BLaER1 treated with 17β-estradiol and CSF1 and Interleukin-3, amounts not matched to agents 10 nM and 100 nM (cell line): ENCODE measurements around the gene INPP4A.

Experiments used
- H3K27ac ChIP-seq, 11 experiments: shearing (Covaris generic); formaldehyde crosslinking; 2 replicates each; pipeline ENCODE4 v1.8.1; 2022
- H3K27me3 ChIP-seq, 11 experiments: shearing (Covaris generic); formaldehyde crosslinking; 2 replicates each; pipeline ENCODE4 v1.8.1; 2022
- H3K36me3 ChIP-seq, 11 experiments: shearing (Covaris generic); formaldehyde crosslinking; 2 replicates each; pipeline ENCODE4 v1.8.1; 2022
- H3K4me1 ChIP-seq, 10 experiments: shearing (Covaris generic); formaldehyde crosslinking; 2 replicates each; pipeline ENCODE4 v1.8.1; 2022
- H3K4me2 ChIP-seq, 11 experiments: shearing (Covaris generic); formaldehyde crosslinking; 2 replicates each; pipeline ENCODE4 v1.8.1; 2022
- H3K4me3 ChIP-seq, 10 experiments: shearing (Covaris generic); formaldehyde crosslinking; 2 replicates each; pipeline ENCODE4 v1.8.1; 2022
- H3K9ac ChIP-seq, 11 experiments: shearing (Covaris generic); formaldehyde crosslinking; 2 replicates each; pipeline ENCODE4 v1.8.1; 2022
- H3K9me3 ChIP-seq, 11 experiments: shearing (Covaris generic); formaldehyde crosslinking; replicated peaks in 1 of 11; 2 replicates each; pipeline ENCODE4 v1.8.1; 2022
- H4K20me1 ChIP-seq, 11 experiments: shearing (Covaris generic); formaldehyde crosslinking; 2 replicates each; pipeline ENCODE4 v1.8.1; 2022
- Cebpa-rat ChIP-seq, 11 experiments: shearing (Covaris generic); IDR thresholded peaks; 2 replicates each; pipeline ENCODE4 v1.8.1; 2022

Gene INPP4A

DNA sequence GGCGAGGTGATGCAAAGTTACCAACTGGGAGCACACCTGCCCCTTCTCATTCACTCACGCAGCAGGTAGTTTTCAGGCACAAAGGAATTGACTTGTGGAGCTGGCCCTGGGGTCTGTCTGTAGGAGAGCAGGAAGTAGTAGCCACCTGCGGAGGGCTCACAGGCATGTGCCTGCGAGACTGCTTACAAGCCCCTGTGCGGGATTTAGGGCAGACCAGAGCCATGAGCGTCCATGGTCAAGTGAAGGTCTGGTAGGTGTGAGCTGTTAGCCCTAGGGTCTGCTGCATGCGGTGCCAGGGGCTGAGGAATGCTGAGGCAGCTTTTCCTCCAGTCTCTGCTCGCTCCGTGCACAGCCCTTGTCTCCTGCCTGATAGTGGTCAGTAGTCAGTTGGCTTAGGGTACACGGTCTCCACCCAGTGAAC is 18.9 kb downstream of the INPP4A start:
- TF ChIP-seq Cebpa-rat (IDR thresholded peaks at IDR 0.05): no peak
- Histone ChIP-seq H3K36me3 (peaks cover 0 to 5% (median 0%) of the 10 kb centered on the region in 11 experiments; a peak in 5 of 22 replicates), H3K4me2 (peak overlapping the region; percentile 76 to 92 (median 84)), H3K9me3 (peaks cover 0 to 6% (median 0%) of the 10 kb centered on the region in 11 experiments; a peak in 3 of 22 replicates), H4K20me1 (peaks cover 14 to 58% (median 43%) of the 10 kb centered on the region in 11 experiments; a peak in 18 of 22 replicates), H3K27ac (peak overlapping the region in 9 of 11 experiments; percentile 77 to 95 (median 88); a peak in 17 of 22 replicates), H3K9ac (peak overlapping the region in 8 of 11 experiments; percentile 66 to 81 (median 76); a peak in 13 of 22 replicates), H3K27me3 (no peaks in the 10 kb centered on the region), H3K4me3 (peak overlapping the region in 2 of 10 experiments; percentile 18 to 32; a peak in 2 of 20 replicates), H3K4me1 (peaks cover 80 to 99% (median 90%) of the 10 kb centered on the region in 10 experiments)

DNA sequence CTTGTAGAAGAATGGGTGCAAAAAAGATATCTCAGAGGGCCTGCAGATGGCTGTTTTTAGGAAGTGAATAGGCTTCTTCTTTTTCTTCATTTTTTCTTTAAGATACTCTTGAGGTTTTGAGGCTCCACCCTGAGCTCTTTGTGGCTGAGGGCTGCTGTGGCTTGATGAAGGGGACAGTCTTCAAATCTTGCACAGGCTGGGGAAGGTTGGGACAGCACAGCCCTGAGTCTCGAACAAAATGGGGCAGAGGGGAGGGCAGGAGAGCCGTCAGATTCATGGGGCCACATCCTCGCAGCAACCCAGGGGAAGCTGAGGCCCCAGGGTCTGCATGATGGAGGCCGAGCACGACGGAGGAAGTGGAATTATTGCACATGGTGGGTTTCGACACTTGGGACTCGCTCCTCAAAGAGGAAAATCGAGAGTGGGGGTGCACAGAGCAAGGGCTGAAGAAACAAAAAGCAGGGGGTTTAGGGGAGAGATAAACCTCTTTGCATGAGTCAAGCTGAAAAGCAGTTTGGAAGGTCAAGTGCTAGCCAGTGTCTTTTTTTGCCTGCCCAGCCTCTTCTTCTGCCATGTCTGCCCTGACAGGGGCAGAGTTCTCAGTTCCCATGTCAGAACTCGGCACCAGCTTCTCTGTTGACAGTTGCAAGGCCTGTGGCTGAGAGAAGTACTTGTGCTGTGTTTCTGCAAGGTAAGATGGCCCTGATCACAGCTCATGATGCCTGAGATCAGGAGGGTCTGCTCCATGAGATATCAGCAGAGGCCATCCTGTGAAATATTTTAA is 19.5 kb downstream of the INPP4A start:
- Histone ChIP-seq H3K9me3 (peaks cover 0 to 6% (median 0%) of the 10 kb centered on the region in 11 experiments; a peak in 3 of 22 replicates), H3K9ac (peak overlapping the region in 10 of 11 experiments; percentile 13 to 81 (median 74); a peak in 18 of 22 replicates), H3K4me2 (peak overlapping the region; percentile 76 to 92 (median 84)), H3K27ac (peak overlapping the region; percentile 32 to 95 (median 88); a peak in 21 of 22 replicates), H3K4me3 (peak overlapping the region in 4 of 10 experiments; percentile 5 to 32 (median 16); a peak in 4 of 20 replicates), H3K36me3 (no peaks in the 10 kb centered on the region; a peak in 2 of 22 replicates), H3K4me1 (peaks cover 74 to 99% (median 89%) of the 10 kb centered on the region in 10 experiments), H4K20me1 (peaks cover 14 to 52% (median 37%) of the 10 kb centered on the region in 11 experiments; a peak in 18 of 22 replicates), H3K27me3 (no peaks in the 10 kb centered on the region)
- TF ChIP-seq Cebpa-rat (IDR thresholded peaks at IDR 0.05): peak in 1 of 11 experiments; percentile 36; a peak in 2 of 22 replicates

DNA sequence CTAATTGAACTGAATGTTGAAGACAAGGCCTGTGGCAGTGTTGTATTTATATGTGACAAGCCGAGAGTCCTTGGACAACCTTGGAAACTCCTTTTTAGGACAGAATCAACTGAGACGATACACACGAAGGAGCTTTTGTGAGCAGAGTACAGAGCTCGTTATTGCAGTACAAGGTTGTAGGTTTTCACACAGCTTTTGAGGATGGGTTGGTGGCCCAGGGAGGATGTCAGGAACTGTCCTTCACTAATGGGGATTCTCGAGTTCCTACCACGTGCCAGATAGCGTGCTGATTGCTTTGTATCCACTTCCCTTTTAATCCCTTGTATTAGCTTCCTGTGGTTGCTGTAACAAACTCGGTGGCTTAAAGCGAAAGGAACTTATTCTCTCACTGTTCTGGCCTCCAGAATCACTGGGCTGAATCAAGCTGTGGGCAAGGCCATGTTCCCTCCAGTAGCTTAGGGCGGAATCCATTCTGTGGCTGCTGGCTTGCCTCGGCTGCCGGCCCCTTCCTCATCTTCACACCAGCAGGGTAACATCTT is 20.2 kb downstream of the INPP4A start:
- Histone ChIP-seq H3K27ac (peak overlapping the region; percentile 71 to 95 (median 88)), H3K4me2 (peak overlapping the region; percentile 76 to 92 (median 84)), H3K4me1 (peaks cover 68 to 98% (median 84%) of the 10 kb centered on the region in 10 experiments), H4K20me1 (peaks cover 8 to 47% (median 30%) of the 10 kb centered on the region in 11 experiments; a peak in 17 of 22 replicates), H3K4me3 (peak overlapping the region in 9 of 10 experiments; percentile 1 to 54 (median 34); a peak in 11 of 20 replicates), H3K9ac (peak overlapping the region; percentile 2 to 81 (median 74); a peak in 21 of 22 replicates), H3K9me3 (peaks cover 0 to 6% (median 0%) of the 10 kb centered on the region in 11 experiments; a peak in 5 of 22 replicates), H3K36me3 (peaks cover 0 to 4% (median 0%) of the 10 kb centered on the region in 11 experiments; a peak in 3 of 22 replicates), H3K27me3 (no peaks in the 10 kb centered on the region)
- TF ChIP-seq Cebpa-rat (IDR thresholded peaks at IDR 0.05): 0 out of 22 replicates have a peak, but pooled peaks of 1 of the 11 experiments have one; percentile 24

DNA sequence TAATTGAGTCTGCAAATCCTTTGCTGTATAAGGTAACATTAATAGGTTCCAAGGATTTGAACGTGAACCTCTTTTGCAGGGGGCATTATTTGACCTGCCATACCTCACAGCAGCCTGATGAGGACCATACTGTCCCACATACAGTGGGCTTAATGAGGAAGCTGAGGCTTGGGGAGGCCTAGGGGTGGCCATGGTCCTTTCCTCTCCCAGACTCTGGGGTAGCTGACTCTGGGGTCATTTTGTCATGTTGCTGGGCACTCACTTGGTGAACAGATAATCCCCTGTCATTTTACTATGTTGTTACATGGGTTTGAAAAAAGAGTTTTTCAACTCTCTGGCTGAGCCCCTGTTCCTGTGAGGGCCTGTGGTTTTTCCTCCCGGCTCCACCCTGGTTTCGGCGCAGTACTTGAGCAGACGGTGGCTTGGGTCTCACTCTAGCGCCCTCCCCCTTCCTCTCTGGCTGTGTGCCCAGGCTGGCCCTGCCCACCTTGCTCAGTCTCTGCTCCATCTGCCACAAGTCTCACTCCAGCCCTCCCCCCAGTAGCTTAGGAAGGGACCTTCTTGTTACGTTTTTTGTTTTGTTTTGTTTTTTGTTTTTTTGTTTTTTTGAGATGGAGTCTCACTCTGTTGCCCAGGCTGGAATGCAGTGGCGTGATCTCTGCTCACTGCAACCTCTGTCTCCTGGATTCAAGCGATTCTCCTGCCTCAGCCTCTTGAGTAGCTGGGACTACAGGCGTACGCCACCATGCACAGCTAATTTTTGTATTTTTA is 21.0 kb downstream of the INPP4A start:
- peak overlapping the region in 9 of 10 experiments; percentile 1 to 54 (median 34); a peak in 14 of 20 replicates for H3K4me3 ChIP-seq
- peak overlapping the region; percentile 76 to 92 (median 84) for H3K4me2 ChIP-seq
- peaks cover 60 to 98% (median 79%) of the 10 kb centered on the region in 10 experiments for H3K4me1 ChIP-seq
- peak overlapping the region; percentile 2 to 81 (median 74); a peak in 21 of 22 replicates for H3K9ac ChIP-seq
- H3K36me3 ChIP-seq: peaks cover 0 to 9% (median 0%) of the 10 kb centered on the region in 11 experiments; a peak in 4 of 22 replicates
- H3K9me3 ChIP-seq: peaks cover 0 to 11% (median 0%) of the 10 kb centered on the region in 11 experiments; a peak in 6 of 22 replicates
- H4K20me1 ChIP-seq: peaks cover under 1 to 47% (median 23%) of the 10 kb centered on the region in 11 experiments; a peak in 16 of 22 replicates
- H3K27ac ChIP-seq: peak overlapping the region; percentile 71 to 95 (median 88)
- H3K27me3 ChIP-seq: no peaks in the 10 kb centered on the region
- no peak for TF ChIP-seq Cebpa-rat (IDR thresholded peaks at IDR 0.05)

DNA sequence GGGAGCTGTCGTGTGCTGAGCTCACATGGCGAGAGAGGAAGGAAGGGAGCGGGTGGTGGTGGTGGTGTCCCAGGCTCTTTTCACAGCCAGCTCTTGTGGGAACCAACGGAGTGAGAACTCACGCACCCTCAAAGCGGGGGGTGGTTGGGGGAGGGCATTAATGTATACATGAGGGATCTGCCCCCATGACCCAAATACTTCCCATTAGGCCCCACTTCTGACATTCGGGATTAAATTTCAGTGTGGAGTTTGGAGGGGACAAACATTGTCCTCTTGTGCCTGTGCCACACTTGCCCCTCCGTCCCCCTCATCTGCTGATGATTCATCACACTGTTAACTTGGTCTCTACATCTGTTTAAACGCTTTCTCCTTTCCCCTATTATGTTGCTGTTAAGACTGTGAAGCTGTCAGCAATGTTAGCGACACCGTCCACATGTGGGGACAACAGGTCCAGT is 22.5 kb downstream of the INPP4A start:
- H3K4me1 ChIP-seq: peaks cover 62 to 98% (median 77%) of the 10 kb centered on the region in 10 experiments
- H3K27me3 ChIP-seq: no peaks in the 10 kb centered on the region
- H3K4me3 ChIP-seq: no peak overlapping the region; a peak in 2 of 20 replicates

DNA sequence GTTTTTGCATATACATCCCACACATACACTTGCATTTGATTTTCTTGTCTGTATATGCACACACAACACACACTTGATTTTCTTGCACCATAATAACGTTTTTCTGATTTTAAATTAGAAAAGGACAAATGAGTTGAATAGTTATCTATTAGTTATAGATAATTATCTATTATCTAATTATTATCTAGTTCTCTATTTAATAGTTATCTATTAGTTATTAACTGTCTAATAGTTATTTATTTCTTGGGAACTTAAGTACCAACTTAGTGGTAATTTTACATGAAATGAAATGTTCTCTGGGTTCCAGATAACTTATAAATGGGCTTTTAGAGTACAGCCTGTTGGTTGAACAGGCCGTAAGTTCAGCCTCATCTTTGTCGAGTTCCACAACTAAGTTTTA is 23.0 kb downstream of the INPP4A start:
- Histone ChIP-seq H3K27me3 (no peaks in the 10 kb centered on the region), H3K4me2 (peak overlapping the region in 10 of 11 experiments; percentile 77 to 92 (median 84); a peak in 18 of 22 replicates), H3K9ac (no peak overlapping the region), H3K27ac (no peak overlapping the region), H3K9me3 (peaks cover 0 to 11% (median 0%) of the 10 kb centered on the region in 11 experiments; a peak in 6 of 22 replicates), H3K4me1 (peaks cover 68 to 99% (median 82%) of the 10 kb centered on the region in 10 experiments), H3K4me3 (no peak overlapping the region), H4K20me1 (peaks cover 10 to 55% (median 25%) of the 10 kb centered on the region in 11 experiments; a peak in 18 of 22 replicates), H3K36me3 (peaks cover 0 to 13% (median 0%) of the 10 kb centered on the region in 11 experiments; a peak in 4 of 22 replicates)
- no peak for TF ChIP-seq Cebpa-rat (IDR thresholded peaks at IDR 0.05)

More for the DNA sequence above, 22.5 kb downstream of the INPP4A start:
- peaks cover 4 to 49% (median 20%) of the 10 kb centered on the region in 11 experiments; a peak in 16 of 22 replicates for H4K20me1 ChIP-seq
- H3K27ac ChIP-seq: peak overlapping the region in 6 of 11 experiments; percentile 11 to 95 (median 88); a peak in 7 of 22 replicates
- TF ChIP-seq Cebpa-rat (IDR thresholded peaks at IDR 0.05): no peak
- peak overlapping the region; percentile 76 to 92 (median 84) for H3K4me2 ChIP-seq
- no peak overlapping the region for H3K9ac ChIP-seq
- peaks cover 0 to 9% (median 0%) of the 10 kb centered on the region in 11 experiments; a peak in 4 of 22 replicates for H3K36me3 ChIP-seq
- peaks cover 0 to 11% (median 0%) of the 10 kb centered on the region in 11 experiments; a peak in 6 of 22 replicates for H3K9me3 ChIP-seq

DNA sequence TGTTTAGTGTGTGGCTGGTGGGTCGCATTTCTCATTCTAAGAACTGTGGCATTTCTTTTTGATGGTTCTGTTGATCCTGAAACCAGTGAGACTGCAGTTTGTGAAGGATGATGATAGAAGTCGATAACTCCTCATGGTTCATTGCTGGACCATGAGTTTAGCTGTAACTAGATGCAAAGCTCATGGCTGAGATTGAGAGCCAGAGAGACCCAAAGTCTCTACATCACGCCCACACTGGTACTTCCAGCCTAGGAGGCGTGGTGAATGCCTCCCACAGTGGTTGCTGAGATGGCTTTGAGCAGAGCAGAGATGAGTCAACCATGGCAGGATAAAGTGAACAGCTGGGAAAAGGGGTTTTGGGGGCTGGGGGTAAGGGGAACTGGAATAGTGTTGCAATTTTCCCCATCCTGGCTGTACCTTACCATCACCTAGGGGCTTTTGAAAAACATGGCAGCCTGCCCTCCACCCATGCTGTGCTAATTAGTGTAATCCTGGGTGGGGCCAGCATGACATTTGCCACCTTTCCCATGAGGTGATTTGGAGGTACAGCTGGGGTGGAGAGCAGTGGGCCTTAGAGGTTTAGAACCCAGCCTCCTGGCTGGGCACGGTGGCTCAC is 24.1 kb downstream of the INPP4A start:
- no peak overlapping the region for H3K4me3 ChIP-seq
- H3K36me3 ChIP-seq: peaks cover 0 to 13% (median 0%) of the 10 kb centered on the region in 11 experiments; a peak in 4 of 22 replicates
- peak overlapping the region in 9 of 11 experiments; percentile 9 to 90 (median 39); a peak in 14 of 22 replicates for H3K4me2 ChIP-seq
- H4K20me1 ChIP-seq: peaks cover 12 to 57% (median 32%) of the 10 kb centered on the region in 11 experiments; a peak in 19 of 22 replicates
- H3K9ac ChIP-seq: no peak overlapping the region
- H3K9me3 ChIP-seq: peaks cover 0 to 11% (median 0%) of the 10 kb centered on the region in 11 experiments; a peak in 6 of 22 replicates
- no peaks in the 10 kb centered on the region for H3K27me3 ChIP-seq
- H3K4me1 ChIP-seq: peaks cover 68 to 99% (median 82%) of the 10 kb centered on the region in 10 experiments
- no peak for TF ChIP-seq Cebpa-rat (IDR thresholded peaks at IDR 0.05)
- H3K27ac ChIP-seq: no peak overlapping the region
